Measurements from ENCODE around the gene CREBBP.

Gene CREBBP

DNA sequence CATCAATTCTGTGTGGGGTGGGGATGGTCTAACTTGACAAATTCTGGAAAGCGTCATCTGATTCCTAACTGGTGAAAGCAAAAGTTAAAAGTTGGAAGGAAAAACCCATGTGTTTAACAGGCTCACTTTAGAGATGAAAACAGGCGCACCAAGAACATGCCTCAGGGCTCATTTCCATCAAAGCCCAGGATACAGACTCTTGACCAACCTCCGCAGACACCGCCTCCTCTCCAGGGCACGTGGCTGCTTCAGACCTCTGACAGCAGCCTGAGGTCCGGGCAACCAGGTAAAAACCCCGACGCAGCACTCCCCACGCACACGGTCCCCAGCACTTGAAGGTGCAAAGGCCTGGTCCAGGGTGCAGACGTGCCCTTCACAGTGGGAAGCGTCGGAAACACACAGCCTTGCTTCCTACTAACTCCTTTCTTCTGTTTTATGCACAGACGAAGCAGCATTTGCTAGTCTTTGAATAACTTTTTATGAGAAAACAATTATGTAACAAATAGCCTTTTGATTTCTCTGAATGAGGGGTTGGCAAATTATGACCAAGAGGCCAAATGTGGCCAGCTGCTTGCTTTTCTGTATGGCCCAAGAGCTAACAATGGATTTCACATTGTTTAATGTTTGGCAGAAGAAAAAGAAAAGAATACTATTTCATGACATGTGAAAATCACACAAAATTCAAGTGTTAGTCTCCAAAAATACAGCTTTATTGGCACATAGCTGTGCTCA, 119.0 kb downstream of the CREBBP start:
- DNase-seq, result no peak

DNA sequence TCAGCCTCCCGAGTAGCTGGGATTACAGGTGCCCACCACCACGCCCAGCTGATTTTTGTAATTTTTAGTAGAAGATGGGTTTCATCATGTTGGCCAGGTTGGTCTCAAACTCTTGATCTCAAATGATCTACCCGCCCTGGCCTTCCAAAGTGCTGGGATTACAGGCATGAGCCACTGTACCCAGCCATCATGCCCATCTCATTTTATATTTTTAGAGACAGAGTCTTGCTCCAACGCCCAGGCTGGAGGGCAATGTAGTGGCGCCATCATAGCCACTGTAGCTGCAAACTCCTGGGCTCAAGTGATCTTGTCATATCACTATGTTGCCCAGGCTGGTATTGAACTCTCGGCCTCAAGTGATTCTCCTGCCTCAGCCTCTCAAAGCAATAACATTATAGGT, 120.0 kb downstream of the CREBBP start:
- no peak for DNase-seq

DNA sequence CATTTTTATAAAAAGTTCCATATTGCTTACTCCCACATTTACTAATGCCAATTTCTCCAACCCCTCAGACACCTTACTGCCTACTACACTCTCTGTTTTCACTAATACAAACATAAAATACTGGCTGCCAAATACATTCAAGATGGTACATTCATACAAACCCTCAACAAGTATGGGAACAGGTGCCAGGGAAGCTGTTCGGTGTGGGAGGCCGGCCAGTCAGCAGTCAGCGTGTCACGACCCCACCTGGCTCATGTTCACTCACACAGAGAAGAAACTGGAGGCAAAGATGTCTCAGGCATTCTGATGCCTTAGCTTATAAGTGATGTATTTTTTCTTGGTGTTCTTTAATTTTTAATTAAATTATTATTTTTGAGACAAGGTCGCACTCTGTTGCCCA, 120.8 kb downstream of the CREBBP start:
- DNase-seq, result no peak

DNA sequence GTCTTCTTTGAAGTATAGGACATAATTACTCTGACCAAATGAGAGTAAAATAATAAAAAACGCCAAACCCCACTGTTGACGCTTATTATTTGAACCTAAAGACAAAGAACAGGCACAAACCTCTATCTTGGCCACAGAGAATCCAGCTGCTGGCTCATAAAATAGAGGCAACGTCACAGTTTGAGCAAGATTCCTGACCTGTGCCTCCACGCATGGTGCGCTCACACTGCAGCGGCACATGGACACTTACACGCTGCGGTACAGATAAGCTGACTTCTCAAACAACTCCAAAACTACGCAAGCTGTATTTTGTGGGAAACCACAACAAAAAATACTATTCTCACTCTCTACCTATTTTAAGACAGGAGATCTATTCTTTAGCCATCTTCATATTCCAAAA, 124.4 kb downstream of the CREBBP start:
- DNase-seq, result no peak

DNA sequence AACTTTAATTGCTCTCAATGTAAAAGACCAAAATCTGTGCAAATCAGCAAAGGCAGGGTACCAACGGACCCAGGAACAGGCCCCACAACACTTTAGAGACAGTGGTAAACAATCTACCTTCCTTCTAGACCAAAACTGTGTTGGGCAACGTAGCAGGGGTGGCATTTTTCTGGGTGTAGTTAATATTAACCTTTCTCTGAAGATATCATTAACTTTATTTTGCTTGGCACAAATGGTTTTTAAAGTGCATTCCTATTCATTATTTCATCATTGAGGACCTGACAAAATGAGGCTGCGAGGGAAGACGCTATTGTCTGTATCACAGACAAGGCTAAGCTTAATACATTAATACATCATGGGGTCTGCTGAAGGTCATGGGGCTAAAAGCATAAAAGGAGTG, 125.3 kb downstream of the CREBBP start:
- DNase-seq, result no peak

DNA sequence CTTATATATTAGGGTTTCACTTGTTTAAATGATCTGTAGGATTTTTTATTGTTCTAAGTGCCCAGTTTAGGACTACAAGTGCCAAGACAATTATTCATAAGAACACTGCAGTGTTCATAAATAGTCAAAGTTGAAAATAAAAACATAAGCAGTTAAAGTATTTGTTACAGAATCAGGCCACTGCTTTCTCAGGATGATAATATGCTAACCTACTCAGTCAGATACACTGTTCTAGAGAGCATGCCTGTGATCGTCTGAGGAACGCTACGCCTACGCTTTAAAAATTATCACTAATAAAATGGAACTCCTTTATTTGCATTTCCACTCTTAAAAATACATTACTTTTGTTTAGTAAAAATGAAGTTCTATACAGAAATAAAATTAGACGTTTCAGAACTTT, 125.7 kb downstream of the CREBBP start:
- DNase-seq, result no peak

DNA sequence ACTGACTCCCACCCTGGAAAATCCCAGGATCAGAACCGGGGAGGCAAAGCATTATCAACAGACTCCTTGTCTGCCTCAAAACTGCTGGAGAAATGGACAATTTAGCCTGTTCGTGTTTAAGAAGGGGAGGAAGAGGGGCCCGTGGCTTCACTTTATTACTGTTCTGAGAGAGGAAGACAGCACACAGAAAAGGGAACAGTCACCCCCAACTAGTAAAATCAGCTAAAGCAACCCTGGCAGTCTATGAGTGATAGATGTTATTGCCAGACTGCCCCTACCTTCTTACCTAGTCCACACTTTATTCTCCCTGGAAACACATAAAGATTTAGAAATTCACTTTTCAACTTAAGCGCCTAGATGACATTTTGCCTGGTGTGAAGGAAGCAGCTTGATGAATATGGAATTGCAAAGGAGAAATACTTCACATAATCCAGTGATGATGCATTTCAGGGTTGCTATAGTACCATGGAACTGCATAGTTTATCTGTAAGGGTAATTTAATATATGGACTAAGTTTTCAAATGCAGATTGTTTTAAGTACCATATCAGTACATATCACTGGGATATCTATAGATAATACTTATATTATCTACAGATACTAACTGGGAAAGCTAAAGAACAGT, 126.3 kb downstream of the CREBBP start:
- no peak for DNase-seq

DNA sequence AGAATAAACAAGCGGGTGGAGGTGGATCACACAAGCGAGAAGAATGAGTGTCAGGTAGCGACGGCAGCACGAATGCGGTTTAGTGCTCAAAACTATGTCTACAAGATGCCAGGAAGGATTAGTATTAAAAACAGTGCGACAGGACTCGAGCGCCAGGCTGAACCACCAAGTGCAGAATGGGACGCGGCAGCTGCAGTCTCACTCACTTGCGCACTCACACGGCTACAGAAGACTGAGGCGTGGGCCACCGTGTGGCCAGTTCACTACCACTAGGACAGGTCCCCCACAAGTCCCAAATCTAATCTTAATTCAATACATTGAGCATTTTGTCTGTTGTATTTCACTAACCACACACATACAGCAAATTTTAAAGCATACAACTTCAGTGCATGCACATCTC, 127.5 kb downstream of the CREBBP start:
- DNase-seq, result no peak

DNA sequence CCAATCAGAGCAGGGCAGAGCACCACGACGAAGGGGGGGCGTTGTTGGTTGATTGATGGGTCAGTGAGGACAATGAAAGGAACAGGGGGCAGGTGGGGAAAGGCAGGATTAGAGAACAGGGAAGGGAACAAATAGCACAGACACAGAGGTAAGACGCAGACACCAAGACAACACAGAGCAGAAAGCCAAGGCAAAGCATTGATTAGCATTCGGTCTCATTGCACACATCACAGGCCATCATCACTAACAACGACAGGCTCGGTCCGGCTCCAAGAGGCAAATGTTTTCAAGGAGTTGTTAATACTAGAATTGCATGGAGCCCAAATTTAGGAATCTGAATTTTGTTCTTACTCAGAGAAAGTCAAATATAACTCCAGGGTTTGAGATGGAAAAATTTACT, 128.6 kb downstream of the CREBBP start:
- no peak for DNase-seq

DNA sequence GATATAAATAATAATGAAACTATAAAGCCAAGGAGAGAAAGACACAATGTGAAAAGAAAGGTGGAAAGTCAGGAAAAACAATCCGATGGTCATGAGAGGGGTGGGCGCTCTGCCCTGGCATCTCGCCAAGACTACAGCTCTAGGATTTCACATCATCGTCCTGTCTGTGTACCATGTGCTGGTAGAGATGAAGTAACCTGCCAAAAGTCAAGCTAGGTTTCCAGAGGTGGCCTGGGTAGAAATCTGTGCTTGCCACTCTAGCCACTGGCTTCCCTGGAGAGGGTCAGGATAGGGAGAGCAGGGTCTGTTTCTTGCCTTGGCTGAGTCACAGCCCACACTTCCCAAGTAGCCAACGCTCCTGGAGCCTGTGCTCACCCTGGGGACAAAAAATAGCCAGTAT, 132.2 kb downstream of the CREBBP start:
- DNase-seq, result no peak

DNA sequence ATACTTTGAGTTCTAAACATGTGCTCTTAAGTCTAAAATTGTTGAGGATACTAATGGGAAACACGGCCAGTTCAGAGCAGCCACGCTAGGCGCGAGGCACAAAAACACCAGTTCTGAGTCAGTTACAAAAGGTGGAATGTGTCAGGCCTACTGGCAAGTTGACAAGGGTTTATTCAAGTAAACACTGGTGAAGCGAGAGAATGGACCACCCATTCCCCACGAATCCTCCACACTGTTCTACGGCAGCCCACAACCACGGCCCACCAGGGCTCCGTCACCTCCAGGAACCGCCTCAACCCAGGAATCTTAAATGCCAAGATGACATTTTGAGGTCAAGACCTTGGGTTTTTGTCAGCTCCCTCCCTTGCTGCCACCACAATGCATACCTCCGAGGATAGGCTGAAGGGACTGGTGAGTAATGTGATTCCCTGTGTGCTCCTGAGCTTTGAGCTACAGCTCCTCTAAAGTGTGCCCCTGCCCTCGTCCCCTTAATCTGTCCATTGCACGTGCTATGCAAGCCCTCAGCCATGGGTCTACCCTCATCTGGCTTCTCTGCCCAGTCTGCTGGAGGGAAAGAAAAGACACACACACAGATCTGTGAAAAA, 134.7 kb downstream of the CREBBP start:
- DNase-seq, result no peak

DNA sequence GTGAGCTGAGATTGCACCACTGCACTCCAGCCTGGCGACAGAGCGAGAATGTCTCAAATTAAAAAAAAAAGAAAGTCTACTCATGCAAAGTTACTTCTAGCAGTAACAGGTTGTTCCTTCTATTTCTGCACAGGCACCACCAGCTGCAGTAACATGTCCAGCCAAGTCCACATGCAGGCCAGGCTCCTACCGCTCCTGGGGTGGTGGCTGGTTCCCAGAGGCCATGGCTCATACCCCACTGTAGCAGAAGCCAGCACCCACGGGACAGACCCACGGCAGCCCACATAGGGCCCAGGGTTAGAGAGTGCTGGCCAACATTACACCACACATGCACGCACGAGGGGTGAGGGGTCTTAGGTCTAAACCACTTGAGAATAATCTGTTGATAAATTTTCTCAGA, 136.5 kb downstream of the CREBBP start:
- no peak for DNase-seq

DNA sequence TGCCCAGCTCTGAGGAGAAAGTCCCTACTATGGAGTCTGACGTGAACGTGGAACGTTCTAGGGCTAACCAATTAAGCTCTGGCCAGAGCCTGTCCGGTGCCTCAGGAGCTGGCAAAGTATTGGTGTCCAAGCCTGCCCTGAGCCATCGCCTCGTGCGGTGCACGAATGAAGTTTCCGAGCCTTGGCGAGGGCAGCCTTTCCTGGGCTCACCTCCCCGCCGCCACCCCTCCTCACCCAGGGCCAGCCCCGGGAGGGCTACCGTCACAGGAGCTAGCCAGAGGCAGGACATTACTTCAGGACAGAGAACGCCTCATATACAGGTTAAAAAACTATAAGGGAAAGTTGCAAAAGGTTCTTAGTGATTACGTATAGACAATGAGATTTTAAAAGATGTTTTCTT, 139.6 kb downstream of the CREBBP start:
- no peak for DNase-seq

DNA sequence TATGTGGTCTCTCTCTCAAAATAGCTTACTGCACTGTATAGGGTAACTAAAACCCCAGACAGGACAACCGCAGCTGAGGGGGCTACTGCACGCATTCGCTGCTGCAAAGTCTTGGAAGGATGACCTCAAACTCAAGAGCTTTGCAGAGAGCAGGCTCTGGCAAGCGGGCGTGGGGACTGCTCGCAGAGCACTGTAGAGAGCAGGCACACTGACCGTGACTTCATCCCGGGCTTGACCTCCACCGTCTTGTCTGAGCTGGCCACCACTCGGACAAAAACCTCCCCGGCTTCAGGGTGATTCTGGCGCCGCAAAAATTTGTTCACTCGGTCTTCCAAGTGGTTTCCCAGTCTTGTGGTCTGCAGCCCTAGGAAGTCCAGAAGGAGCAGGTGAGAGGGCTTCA, 140.3 kb downstream of the CREBBP start:
- no peak for DNase-seq

DNA sequence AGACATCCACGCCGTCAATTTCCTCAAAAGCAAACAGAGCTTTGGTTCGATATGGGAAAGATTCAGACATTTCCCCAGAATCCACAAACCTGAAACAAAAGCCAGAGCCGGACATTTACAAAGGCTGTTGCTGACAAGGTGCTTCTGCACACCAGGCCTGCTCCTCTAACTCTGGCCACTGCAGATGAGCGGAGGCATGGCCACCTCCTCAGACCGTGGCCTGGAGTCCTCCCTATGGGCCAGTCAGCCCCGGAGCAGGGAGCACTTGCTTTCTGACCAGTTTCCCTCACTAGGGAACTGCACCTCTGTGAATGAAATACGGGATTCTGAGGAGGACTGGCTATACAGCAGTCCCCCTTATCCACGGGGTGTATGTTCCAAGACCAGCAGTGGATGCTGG, 140.9 kb downstream of the CREBBP start:
- DNase-seq, result no peak

DNA sequence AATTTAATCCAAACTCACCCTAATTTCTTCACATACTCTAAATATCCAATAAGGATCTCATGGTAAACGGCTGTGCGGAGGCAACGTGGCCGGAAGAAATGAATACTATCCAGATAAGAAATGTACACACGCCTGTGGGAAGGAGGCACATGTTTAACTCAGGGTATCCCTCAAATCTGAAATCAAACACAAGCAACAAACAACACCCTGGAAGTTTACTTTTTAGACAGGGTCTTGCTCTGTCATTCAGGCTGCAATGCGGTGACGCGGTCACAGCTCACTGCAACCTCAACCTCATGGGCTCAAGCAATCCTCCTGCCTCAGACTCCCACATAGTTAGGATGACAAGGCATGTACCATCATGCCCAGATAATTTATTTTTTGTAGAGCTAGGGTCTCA, 142.0 kb downstream of the CREBBP start:
- DNase-seq, result no peak

DNA sequence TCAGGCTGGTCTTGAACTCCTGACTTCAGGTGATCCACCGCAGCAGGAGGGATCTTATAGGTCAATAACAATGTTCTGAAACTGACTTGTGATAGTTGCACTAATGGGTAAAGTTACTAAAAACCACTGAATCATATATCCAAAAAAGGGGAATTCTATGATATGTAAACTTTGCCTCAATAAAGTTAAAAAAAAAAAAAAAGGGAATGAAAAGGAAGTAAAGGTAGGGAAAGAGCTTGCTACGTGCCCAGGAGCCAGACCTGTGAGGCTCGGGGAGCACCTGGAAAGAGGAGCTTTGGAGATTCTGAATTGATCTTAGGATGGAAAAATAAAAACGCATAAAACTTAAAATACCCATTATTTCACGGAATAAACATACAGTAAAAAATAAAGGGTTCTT, 142.4 kb downstream of the CREBBP start:
- no peak for DNase-seq

DNA sequence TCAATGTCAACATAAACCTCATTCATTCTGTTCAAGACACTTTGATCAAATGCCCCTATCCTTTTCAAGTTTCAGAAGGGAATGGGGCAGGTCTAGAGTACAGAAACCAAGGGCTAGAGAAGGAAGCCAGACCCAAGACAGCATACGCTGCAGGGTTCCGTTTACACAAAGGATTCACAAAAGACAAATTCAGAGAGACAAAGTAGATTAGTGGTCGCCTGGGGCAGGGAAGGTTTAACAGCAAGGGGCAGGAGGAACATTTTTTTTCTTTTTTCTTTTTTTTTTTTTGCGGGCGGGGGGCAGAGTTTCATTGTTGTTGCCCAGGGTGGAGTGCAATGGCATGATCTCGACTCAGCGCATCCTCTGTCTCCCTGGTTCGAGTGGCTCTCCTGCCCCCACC, 143.3 kb downstream of the CREBBP start:
- no peak for DNase-seq

DNA sequence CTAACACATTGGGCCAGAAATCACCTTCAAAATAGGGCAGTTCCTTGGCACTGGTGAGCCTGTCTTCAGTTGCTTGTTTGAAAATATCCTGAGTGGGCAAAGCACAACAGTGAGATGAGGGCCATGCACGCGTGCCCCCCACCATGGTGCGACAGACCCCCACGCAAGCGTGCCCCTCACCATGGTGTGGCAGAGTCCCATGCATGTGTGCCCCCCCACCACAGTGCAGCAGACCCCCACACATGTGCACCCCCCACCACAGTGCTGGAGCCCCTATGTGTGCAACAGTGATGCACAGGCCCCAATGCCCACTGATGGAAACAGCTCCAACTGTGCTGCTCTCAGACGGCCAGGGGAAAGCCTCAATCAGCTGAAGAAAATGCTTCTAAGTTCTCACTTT, 144.4 kb downstream of the CREBBP start:
- no peak for DNase-seq

DNA sequence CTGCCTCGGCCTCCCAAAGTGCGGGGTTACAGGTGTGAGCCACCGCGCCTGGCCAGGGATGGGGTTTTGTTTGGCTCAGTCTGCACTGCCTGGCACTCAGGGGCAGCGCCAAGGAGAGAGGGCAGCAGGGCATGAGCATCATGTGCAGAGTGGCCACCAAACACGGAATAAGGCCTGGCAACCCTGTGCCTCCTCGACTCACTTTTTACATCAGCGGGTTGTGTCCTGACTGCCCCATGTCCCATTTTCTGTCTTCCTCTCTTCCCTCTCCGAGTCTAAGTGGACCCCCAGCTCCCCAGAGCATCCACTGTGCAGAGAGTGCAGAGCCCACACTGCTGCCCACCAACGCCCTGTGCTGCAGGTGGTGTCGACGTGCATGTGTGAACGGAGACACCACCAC, 145.0 kb downstream of the CREBBP start:
- DNase-seq, result no peak

DNA sequence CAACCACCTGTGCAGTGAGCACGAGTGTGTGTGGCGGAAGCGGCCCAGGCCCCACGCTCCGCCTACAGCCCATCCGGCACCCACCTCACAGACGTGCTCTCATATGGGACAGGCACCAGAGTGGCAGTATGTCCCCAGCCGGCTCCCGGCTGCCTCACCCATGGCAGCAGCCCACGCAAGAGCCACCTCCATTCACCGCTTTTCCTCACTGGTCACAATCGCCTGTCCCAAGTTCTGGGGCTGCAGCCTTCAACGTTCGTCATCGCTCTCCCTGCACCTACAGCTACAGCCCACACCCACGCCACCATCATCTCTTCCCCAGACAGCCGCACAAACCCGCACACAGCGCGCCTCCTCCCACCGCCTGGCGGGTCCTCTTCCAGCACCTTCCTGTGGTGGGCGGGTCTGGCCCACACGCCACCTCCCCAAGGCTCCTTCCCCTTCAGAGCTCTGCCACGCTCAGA, 145.7 kb downstream of the CREBBP start:
- DNase-seq, result no peak

DNA sequence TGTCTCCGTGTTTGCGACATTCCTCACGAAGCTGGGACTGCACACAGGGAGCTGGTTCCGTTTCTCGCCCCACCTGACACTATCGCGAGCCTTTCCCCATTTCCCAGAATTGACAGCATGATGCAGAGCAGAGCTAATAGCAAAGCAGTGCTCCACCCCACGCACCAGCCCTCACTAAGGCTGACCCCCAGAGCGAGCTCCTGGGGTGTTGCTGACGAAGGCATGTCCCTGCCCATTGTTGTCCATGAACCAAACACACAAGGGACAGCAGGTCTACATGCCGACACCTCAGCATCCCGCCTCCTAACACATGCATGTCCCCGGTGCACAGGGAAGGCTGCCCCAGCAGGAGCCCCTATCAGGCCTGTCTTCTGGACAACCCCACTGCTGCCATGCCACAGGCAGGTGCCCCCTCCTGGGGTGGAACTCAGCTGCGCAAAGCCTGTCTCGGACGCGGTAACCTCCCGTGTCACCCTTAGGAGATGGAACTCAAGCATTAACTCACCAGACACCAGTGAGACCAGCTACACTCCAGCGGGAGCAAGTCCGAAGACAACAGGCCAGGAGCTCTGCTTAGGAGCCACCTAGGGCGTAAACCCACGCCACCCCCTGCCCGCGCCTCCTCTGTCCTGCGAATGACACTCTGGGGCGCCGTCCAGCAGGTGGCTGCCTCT, 146.3 kb downstream of the CREBBP start:
- no peak for DNase-seq

DNA sequence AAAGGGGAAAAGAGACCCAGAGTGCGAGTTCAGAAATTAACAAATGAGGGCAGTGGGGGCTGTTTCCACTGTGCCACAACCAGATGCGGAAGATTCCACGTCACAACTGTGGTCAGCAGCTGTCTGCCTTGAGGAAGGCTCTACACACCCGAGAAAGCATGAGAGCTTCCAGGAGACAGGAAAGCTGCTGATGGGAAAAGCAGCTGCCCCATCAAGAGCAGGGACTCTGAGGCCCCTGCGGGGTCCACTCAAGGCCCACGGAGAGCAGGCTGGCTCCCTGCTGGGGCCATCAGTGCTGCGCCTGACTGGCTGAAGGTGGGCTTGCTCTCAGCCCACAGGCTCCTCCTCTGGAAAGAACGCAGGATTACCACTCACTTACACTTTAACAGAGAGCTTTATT, 148.3 kb downstream of the CREBBP start:
- no peak for DNase-seq
